GM12874 (cell line): Measurements from ENCODE around the gene GCSH.

Source experiments
- TF ChIP-seq, protein P1 (sequence below): IDR thresholded peaks from 2 replicates; pipeline ENCODE4 v1.5.1; 2011; ENCODE audit warnings: low read depth, mild to moderate bottlenecking, control low read depth, low read length, moderate library complexity; ENCODE audit not compliant: insufficient read depth

Gene GCSH

DNA sequence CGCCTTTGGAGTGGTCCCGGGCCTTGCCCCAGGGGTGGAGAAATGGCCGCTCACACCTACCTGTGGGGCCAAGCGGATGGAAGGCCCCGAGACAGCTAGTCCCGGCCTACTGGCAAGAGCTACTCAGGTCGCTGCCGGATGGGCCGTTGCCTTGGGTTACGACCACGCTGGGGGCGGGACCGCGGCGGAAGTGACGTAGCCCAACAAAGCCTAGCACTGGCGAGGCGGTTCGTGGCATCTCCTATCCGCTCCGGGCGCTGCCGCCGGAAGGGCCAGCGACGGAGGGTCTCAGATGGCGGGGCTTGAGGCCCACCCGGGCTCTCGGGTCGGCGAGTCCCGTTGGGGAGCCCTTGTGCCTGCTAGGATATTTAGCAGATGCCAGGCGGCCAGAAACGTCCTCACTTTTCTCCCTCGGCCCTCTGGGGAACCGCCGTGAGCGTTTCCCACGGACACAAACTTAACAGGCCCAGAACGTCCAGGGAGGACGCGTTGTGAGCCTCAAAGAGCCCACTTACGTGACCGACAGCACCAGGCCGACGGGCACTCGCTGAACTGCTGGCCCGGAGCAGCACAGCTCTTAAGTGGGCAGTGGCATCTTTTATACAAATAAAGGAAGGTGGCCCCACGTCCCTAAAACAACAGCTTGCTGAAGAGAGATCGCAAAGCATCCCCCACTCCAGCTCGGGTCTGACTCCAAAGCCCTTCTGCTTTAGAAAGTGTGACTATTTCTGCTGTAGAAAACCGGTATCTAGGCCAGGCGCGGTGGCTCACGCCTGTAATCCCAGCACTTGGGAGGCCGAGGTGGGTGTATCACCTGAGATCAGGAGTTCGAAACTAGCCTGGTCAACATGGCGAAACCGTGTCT, 18.9 kb downstream of the GCSH start, which contains the start of gene C16orf46:
TSS of gene C16orf46 (minus strand) at position 163 of the 865 bp plus-strand sequence. CDS start 13,283 bp downstream, outside the sequence.
- TF ChIP-seq, protein P1, sequence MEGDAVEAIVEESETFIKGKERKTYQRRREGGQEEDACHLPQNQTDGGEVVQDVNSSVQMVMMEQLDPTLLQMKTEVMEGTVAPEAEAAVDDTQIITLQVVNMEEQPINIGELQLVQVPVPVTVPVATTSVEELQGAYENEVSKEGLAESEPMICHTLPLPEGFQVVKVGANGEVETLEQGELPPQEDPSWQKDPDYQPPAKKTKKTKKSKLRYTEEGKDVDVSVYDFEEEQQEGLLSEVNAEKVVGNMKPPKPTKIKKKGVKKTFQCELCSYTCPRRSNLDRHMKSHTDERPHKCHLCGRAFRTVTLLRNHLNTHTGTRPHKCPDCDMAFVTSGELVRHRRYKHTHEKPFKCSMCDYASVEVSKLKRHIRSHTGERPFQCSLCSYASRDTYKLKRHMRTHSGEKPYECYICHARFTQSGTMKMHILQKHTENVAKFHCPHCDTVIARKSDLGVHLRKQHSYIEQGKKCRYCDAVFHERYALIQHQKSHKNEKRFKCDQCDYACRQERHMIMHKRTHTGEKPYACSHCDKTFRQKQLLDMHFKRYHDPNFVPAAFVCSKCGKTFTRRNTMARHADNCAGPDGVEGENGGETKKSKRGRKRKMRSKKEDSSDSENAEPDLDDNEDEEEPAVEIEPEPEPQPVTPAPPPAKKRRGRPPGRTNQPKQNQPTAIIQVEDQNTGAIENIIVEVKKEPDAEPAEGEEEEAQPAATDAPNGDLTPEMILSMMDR = no peak

DNA sequence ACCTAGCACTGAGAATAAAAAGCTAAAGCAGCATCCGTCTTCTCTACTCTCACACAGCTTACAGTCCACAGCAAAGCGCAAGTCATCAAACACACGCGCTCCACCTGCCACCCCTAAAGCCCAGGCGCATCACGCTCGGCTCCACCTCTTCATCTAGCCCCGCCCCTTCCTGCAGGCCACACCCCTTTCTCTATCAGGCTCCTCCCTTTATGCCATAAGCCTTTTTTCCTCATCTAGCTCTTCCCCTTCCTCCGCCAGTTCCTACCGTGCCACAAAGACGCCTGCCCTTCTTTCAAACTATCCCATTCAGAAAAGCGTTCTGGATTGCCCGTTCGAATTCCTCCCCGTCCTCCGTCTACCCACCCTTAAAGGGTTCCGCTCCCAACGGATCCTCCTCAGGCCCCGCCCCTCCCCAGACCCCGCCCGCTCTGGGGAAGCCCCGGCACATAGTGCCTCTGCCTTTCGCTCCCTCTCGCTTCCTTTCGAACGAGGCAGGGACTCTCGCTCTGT, 19.6 kb downstream of the GCSH start:
- TF ChIP-seq, protein P1 = no peak

DNA sequence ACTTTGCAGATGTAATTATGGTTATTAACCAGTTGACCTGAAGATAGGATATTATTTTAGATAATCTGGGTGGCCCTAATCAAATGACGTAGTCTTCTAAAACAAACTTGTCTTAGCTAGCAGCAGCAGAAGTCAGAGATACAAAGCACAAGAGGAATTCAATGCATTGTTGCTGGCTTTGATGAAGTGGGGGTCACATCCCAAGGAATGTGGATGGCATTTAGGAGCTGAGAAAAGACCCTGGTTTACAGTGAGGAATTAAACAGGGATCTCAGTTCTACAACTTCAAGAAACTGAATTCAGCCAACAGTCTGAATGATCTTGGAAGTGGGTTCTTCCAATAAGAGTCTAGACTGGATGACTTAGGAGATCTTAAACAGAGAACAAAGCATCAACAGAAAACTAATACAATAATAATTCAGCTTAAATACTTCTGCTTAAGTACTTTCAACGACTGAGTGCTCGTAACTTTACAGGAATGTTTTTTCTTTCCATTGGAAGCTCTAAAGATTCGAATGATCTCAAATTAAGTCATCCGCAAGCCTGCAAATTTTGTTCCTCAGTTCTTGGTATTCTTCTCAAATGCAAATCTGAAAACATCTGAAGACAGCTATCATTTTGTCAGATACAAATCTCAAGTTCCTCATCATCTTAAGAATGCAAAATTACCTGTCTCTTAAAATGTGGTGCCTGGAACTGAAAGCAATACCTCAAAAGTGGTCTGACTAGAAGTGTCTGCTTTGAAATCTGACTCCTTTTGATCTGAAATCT, 22.4 kb downstream of the GCSH start:
- TF ChIP-seq, protein P1 = no peak

DNA sequence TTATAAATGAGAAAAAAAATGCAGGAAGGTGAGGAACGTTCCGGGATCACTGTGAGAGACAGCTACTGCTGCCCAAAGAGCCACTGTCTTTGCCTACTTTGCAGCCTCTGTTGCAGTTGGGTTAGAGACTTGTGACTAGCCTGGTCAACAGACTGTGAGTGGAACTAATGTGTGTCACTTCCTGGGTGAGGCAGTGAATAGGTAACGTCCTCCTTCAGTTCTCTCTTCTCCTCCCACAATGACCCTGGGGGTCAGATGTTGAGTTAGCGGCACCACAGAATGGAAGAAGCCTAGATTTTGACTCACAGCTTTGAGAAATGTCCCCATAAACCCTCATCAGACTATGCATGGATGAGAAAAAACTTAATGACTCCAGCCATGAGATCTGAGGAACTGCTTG, 24.4 kb downstream of the GCSH start:
- TF ChIP-seq, protein P1 = no peak

DNA sequence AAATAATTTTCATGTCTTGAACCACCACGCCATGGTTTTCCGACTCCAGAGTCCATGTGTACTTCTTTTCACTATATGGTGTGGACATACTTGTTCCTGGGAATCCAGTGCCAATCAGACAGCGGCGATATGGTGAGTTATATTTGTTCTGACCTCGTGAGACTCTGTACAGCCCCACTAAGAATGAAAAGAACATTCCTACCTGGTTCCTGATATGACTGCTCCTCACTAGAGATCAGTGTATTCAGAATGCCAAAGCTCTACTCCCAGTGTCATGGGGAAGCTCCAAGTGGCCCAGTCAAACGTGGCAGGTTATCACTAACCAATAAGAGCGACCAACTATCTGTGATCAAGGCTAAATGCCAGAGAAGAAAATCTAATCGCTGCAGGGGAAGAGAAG, 25.2 kb downstream of the GCSH start:
- TF ChIP-seq, protein P1 = no peak

DNA sequence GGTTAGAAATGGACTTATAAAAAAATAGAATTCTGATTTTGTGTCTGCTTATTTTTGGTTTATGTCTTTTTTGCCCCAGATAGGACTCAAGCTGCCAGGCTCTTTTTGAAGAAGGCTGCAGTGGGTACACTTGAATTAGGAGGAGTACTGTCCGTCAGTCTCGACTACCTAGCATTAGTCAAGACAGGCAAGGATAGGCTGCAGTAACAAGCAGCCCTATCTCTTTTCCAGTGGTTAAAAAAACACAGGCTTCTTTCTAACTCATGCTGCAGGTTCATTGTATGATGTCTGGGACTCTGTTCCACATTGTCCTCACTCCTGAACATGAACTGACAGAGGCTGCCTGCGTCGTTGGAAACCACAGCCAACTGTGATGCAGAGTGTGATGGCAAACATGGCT, 27.1 kb downstream of the GCSH start:
- TF ChIP-seq, protein P1 = no peak

DNA sequence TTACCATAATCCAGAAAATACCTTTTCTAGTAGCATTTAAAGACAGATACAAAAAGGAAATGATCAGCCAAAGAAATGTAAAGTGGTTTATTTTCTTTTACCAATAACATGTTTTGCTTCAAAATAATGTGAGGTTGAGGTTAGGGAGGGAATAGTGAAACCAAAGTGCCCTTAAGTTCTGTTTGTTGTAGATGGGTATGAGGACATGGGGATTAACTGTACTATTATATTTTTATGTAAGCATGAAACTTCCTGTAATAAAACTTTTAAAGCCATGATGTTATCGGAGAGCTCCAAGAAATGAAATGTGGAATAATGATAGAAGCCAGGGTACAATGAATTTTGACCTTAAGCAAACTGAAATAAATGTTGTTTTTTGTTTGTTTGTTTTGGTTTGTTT, 29.0 kb downstream of the GCSH start:
- TF ChIP-seq, protein P1 = no peak
